GM12865 (cell line): Measurements from ENCODE around the gene APOB.

Experiments
- DNase-seq: peaks from one replicate; pipeline ENCODE4 v3.0.0; 2010; ENCODE audit warnings: low read depth
- H3K4me3 ChIP-seq: 2 replicates; pipeline ENCODE4 v1.5.1; 2011; ENCODE audit warnings: mild to moderate bottlenecking, low read depth, low read length, control low read depth
- CTCF ChIP-seq: IDR thresholded peaks from 2 replicates; pipeline ENCODE4 v1.5.1; 2011; ENCODE audit warnings: low read length, control low read depth, low read depth, inconsistent platforms; ENCODE audit not compliant: insufficient read depth; ENCODE audit errors: missing control alignments

Gene APOB

GRCh38 chr2:21055879-21056790 is 12.3 kb upstream of the APOB start:
- H3K4me3 ChIP-seq: no peak overlapping the region
- DNase-seq: no peak
- TF ChIP-seq CTCF: no peak

- no peak overlapping the region for H3K4me3 ChIP-seq
- DNase-seq: no peak
- TF ChIP-seq CTCF: no peak
Measured at GRCh38 chr2:21055451-21055850, 11.6 kb upstream of the APOB start.

GRCh38 chr2:21054011-21054410 is 10.1 kb upstream of the APOB start:
- no peak for TF ChIP-seq CTCF
- no peak overlapping the region for H3K4me3 ChIP-seq

GRCh38 chr2:21052044-21052443 is 8.2 kb upstream of the APOB start:
- no peak for DNase-seq
- TF ChIP-seq CTCF: no peak
- no peak overlapping the region for H3K4me3 ChIP-seq

More at GRCh38 chr2:21054011-21054410, 10.1 kb upstream of the APOB start:
- DNase-seq: no peak

GRCh38 chr2:21050164-21050563 is 6.3 kb upstream of the APOB start:
- TF ChIP-seq CTCF: no peak
- no peak overlapping the region for H3K4me3 ChIP-seq
- DNase-seq: no peak

- DNase-seq: no peak
- H3K4me3 ChIP-seq: no peak overlapping the region
- no peak for TF ChIP-seq CTCF
Measured at GRCh38 chr2:21047141-21048009, 3.5 kb upstream of the APOB start.
